Cardiac muscle cell (in vitro differentiated cells and primary cell): ENCODE measurements around the gene OARD1. TPM values are rescaled to one million over a fixed set of nuclear protein-coding genes. Genes with fewer than 3 reads are reported as not detected.
"Not testable (repeated sequence)": the region's sequence is repeated elsewhere in the genome, so short reads cannot be mapped to it uniquely, and the experiment has no call there.

ENCODE experiments used
- DNase-seq, 2 donors: peaks; one replicate each; pipeline versions ENCODE4 v3.0.0 to v3.0.0-alpha.2; 2010 to 2017; ENCODE audit warnings: low read depth in 1 of 2, low spot score in 1 of 2
- H3K27ac ChIP-seq: fragments of 200-600 bp; sonication (generic); 2 replicates; pipeline ENCODE4 v1.5.1; 2016
- H3K27me3 ChIP-seq: fragments of 200-600 bp; sonication (generic); 2 replicates; pipeline ENCODE4 v1.6.0; 2016; ENCODE audit warnings: control low read depth
- H3K36me3 ChIP-seq: fragments of 200-600 bp; sonication (generic); 2 replicates; pipeline ENCODE4 v1.5.1; 2016; ENCODE audit warnings: control low read depth
- H3K4me1 ChIP-seq: fragments of 200-600 bp; sonication (generic); 2 replicates; pipeline ENCODE4 v1.8.1; 2017; ENCODE audit warnings: low read depth, mild to moderate bottlenecking, mixed run types
- H3K4me3 ChIP-seq: fragments of 200-600 bp; sonication (generic); 2 replicates; pipeline ENCODE4 v1.5.1; 2016; ENCODE audit warnings: mild to moderate bottlenecking
- H3K9me3 ChIP-seq: fragments of 200-600 bp; sonication (generic); 2 replicates; pipeline ENCODE4 v1.5.1; 2017; ENCODE audit warnings: low read depth, mild to moderate bottlenecking, control low read depth
- CTCF ChIP-seq: IDR thresholded peaks from 2 replicates; pipeline ENCODE4 v1.5.1; 2012; ENCODE audit warnings: low read depth, mild to moderate bottlenecking, low read length
- polyA plus RNA-seq: library from polyadenylated mRNA; unstranded; fragments of >200 nt; fragmentation: Nextera tagmentation; extraction: Ambion mirVana; gene quantifications from 2 replicates; pipeline ENCODE4 v1.2.1, GENCODE V29; 2016
- total RNA-seq: library from RNA; depleted of rRNA; stranded (reverse); fragments of >200 nt; gene quantifications from 2 replicates; pipeline ENCODE4 v1.2.3, GENCODE V29; 2016

Gene OARD1
- total and polyA plus RNA-seq, 2 experiments from 2014 or later, result 27.5 to 56.3 TPM

- no peak for TF ChIP-seq CTCF
- Histone ChIP-seq H3K27ac (no peak overlapping the region), H3K4me1 (peaks cover 4% of the 10 kb centered on the region), H3K36me3 (no peaks in the 10 kb centered on the region), H3K4me3 (no peak overlapping the region), H3K27me3 (no peaks in the 10 kb centered on the region), H3K9me3 (no peaks in the 10 kb centered on the region)
- no peak for DNase-seq
Observed at GRCh38 chr6:41023114-41023513, 49.0 kb downstream of the OARD1 start.

GRCh38 chr6:41022294-41022693 is 49.9 kb downstream of the OARD1 start:
- Histone ChIP-seq H3K27ac (no peak overlapping the region), H3K4me3 (no peak overlapping the region), H3K27me3 (no peaks in the 10 kb centered on the region), H3K36me3 (no peaks in the 10 kb centered on the region), H3K9me3 (no peaks in the 10 kb centered on the region), H3K4me1 (peaks cover 2% of the 10 kb centered on the region)
- peak in 1 of 2 donors; percentile 13 for DNase-seq
- no peak for TF ChIP-seq CTCF

GRCh38 chr6:41021832-41022231 is 50.3 kb downstream of the OARD1 start:
- H3K9me3 ChIP-seq, result no peaks in the 10 kb centered on the region
- peak; percentile 6 for TF ChIP-seq CTCF
- no peak overlapping the region for H3K4me3 ChIP-seq
- no peaks in the 10 kb centered on the region for H3K36me3 ChIP-seq
- DNase-seq, result peak; percentile 25 to 40
- H3K4me1 ChIP-seq, result no peaks in the 10 kb centered on the region
- no peak overlapping the region for H3K27ac ChIP-seq
- no peaks in the 10 kb centered on the region for H3K27me3 ChIP-seq

- H3K4me1 ChIP-seq, result no peaks in the 10 kb centered on the region
- no peak overlapping the region for H3K4me3 ChIP-seq
- H3K27me3 ChIP-seq, result no peaks in the 10 kb centered on the region
- no peaks in the 10 kb centered on the region for H3K9me3 ChIP-seq
- no peak for DNase-seq
- no peaks in the 10 kb centered on the region for H3K36me3 ChIP-seq
- no peak overlapping the region for H3K27ac ChIP-seq
- TF ChIP-seq CTCF, result no peak
Observed at GRCh38 chr6:41017663-41018062, 54.5 kb downstream of the OARD1 start.

- not testable (repeated sequence) for H3K27ac ChIP-seq, DNase-seq, H3K9me3 ChIP-seq, H3K4me1 ChIP-seq, H3K27me3 ChIP-seq, H3K36me3 ChIP-seq, H3K4me3 ChIP-seq
Observed at GRCh38 chr6:41015860-41016259, 56.3 kb downstream of the OARD1 start.

- no peak for TF ChIP-seq CTCF
- H3K4me3 ChIP-seq, result no peak overlapping the region
- H3K27me3 ChIP-seq, result no peaks in the 10 kb centered on the region
- no peaks in the 10 kb centered on the region for H3K36me3 ChIP-seq
- no peak for DNase-seq
- H3K9me3 ChIP-seq, result no peaks in the 10 kb centered on the region
- no peak overlapping the region for H3K27ac ChIP-seq
- no peaks in the 10 kb centered on the region for H3K4me1 ChIP-seq
Observed at GRCh38 chr6:41014780-41015179, 57.4 kb downstream of the OARD1 start.

Other genes starting within 250 kb of the OARD1 start
- gene UNC5CL, start 33.1 kb downstream of the OARD1 start, total RNA-seq, result 7.6 and 13.9 TPM in 2 replicates
- 3.3 and 5.3 TPM in 2 replicates for gene UNC5CL, start 33.1 kb downstream of the OARD1 start, polyA plus RNA-seq
- not detected in 2 replicates for gene TSPO2, start 29.9 kb downstream of the OARD1 start, total RNA-seq
- gene TSPO2, start 29.9 kb downstream of the OARD1 start, polyA plus RNA-seq, result not detected in 2 replicates
- 135 and 172 TPM in 2 replicates for gene APOBEC2, start 19.2 kb downstream of the OARD1 start, total RNA-seq
- 107 and 156 TPM in 2 replicates for gene APOBEC2, start 19.2 kb downstream of the OARD1 start, polyA plus RNA-seq
- gene NFYA, start 618 bp upstream of the OARD1 start, total RNA-seq, result 9.8 and 14.4 TPM in 2 replicates
- 8.0 and 14.5 TPM in 2 replicates for gene NFYA, start 618 bp upstream of the OARD1 start, polyA plus RNA-seq
- not detected in 2 replicates for gene TREML1, start 82.0 kb upstream of the OARD1 start, total RNA-seq
- gene TREML1, start 82.0 kb upstream of the OARD1 start, polyA plus RNA-seq, result not detected in 2 replicates
- not detected in 2 replicates for gene TREM2, start 90.8 kb upstream of the OARD1 start, total RNA-seq
- gene TREM2, start 90.8 kb upstream of the OARD1 start, polyA plus RNA-seq, result not detected in 2 replicates
- not detected in 2 replicates for gene TREML2, start 128.8 kb upstream of the OARD1 start, total RNA-seq
- gene TREML2, start 128.8 kb upstream of the OARD1 start, polyA plus RNA-seq, result not detected in 2 replicates
- not detected in 2 replicates for gene TREML4, start 156.0 kb upstream of the OARD1 start, total RNA-seq
- not detected in 2 replicates for gene TREML4, start 156.0 kb upstream of the OARD1 start, polyA plus RNA-seq
- not detected in 2 replicates for gene TREM1, start 214.3 kb upstream of the OARD1 start, total RNA-seq
- not detected in 2 replicates for gene TREM1, start 214.3 kb upstream of the OARD1 start, polyA plus RNA-seq